Measurements from ENCODE around the gene APCDD1.

APCDD1 gene

GRCh38 chr18:10408131-10408530 lies 46.3 kb upstream of the APCDD1 start:
- H3K79me2 ChIP-seq (ENCODE audit: low read length): no peaks in the 10 kb centered on the region
- TF ChIP-seq CTCF (IDR thresholded peaks at IDR 0.05; ENCODE audit: low read length) (no peak), EZH2 (optimal IDR thresholded peaks at IDR 0.05; ENCODE audit: low read depth, low read length) (no peak), EZH2phosphoT487 (IDR thresholded peaks at IDR 0.05; ENCODE audit: low read length) (no peak)
- H3K27ac ChIP-seq (ENCODE audit: low read length): no peak overlapping the region
- no peaks in the 10 kb centered on the region for H3K9me2 ChIP-seq (replicated peaks; ENCODE audit: insufficient read depth, low read length)
- H3F3A ChIP-seq (ENCODE audit: insufficient read depth, low read length): no peaks in the 10 kb centered on the region
- H2AFZ ChIP-seq (ENCODE audit: low read length): no peak overlapping the region
- no peaks in the 10 kb centered on the region for H3K27me3 ChIP-seq (replicated peaks; ENCODE audit: insufficient read depth, low read length)
- no peaks in the 10 kb centered on the region for H3K4me1 ChIP-seq (ENCODE audit: low read length)
- no peak overlapping the region for H3K4me3 ChIP-seq (ENCODE audit: low read length)
- H3K9ac ChIP-seq (ENCODE audit: low read length): no peak overlapping the region
- H3K9me3 ChIP-seq (replicated peaks; ENCODE audit: insufficient read depth, low read length): no peaks in the 10 kb centered on the region
- H3K36me3 ChIP-seq (replicated peaks; ENCODE audit: insufficient read depth, low read length): no peaks in the 10 kb centered on the region
- no peak for DNase-seq
- no peak overlapping the region for H3K4me2 ChIP-seq (ENCODE audit: low read depth, low read length)
- H4K20me1 ChIP-seq (ENCODE audit: insufficient read depth, low read length): no peaks in the 10 kb centered on the region

GRCh38 chr18:10409041-10409440 lies 45.4 kb upstream of the APCDD1 start:
- H3K9ac ChIP-seq (ENCODE audit: low read length): no peak overlapping the region
- H2AFZ ChIP-seq (ENCODE audit: low read length): no peak overlapping the region
- H3K4me2 ChIP-seq (ENCODE audit: low read depth, low read length): no peak overlapping the region
- no peak for DNase-seq
- TF ChIP-seq EZH2 (optimal IDR thresholded peaks at IDR 0.05; ENCODE audit: low read depth, low read length) (no peak), CTCF (IDR thresholded peaks at IDR 0.05; ENCODE audit: low read length) (no peak), EZH2phosphoT487 (IDR thresholded peaks at IDR 0.05; ENCODE audit: low read length) (no peak)
- no peak overlapping the region for H3K4me3 ChIP-seq (ENCODE audit: low read length)
- no peaks in the 10 kb centered on the region for H3K9me3 ChIP-seq (replicated peaks; ENCODE audit: insufficient read depth, low read length)
- no peaks in the 10 kb centered on the region for H4K20me1 ChIP-seq (ENCODE audit: insufficient read depth, low read length)
- no peaks in the 10 kb centered on the region for H3K4me1 ChIP-seq (ENCODE audit: low read length)
- no peaks in the 10 kb centered on the region for H3K9me2 ChIP-seq (replicated peaks; ENCODE audit: insufficient read depth, low read length)
- no peaks in the 10 kb centered on the region for H3K36me3 ChIP-seq (replicated peaks; ENCODE audit: insufficient read depth, low read length)
- H3F3A ChIP-seq (ENCODE audit: insufficient read depth, low read length): no peaks in the 10 kb centered on the region
- no peaks in the 10 kb centered on the region for H3K27me3 ChIP-seq (replicated peaks; ENCODE audit: insufficient read depth, low read length)
- no peak overlapping the region for H3K27ac ChIP-seq (ENCODE audit: low read length)
- no peaks in the 10 kb centered on the region for H3K79me2 ChIP-seq (ENCODE audit: low read length)

- no peak overlapping the region for H2AFZ ChIP-seq (ENCODE audit: low read length)
- H3K27ac ChIP-seq (ENCODE audit: low read length): no peak overlapping the region
These were observed 43.7 kb upstream of the APCDD1 start for GRCh38 chr18:10410472-10411308.

More at GRCh38 chr18:10410472-10411308, 43.7 kb upstream of the APCDD1 start:
- Histone ChIP-seq H3K36me3 (replicated peaks; ENCODE audit: insufficient read depth, low read length) (no peaks in the 10 kb centered on the region), H3K9me3 (replicated peaks; ENCODE audit: insufficient read depth, low read length) (no peaks in the 10 kb centered on the region), H4K20me1 (ENCODE audit: insufficient read depth, low read length) (no peaks in the 10 kb centered on the region), H3K79me2 (ENCODE audit: low read length) (no peaks in the 10 kb centered on the region), H3K4me2 (ENCODE audit: low read depth, low read length) (no peak overlapping the region), H3K4me1 (ENCODE audit: low read length) (no peaks in the 10 kb centered on the region), H3K9me2 (replicated peaks; ENCODE audit: insufficient read depth, low read length) (no peaks in the 10 kb centered on the region), H3K4me3 (ENCODE audit: low read length) (no peak overlapping the region), H3K27me3 (replicated peaks; ENCODE audit: insufficient read depth, low read length) (no peaks in the 10 kb centered on the region), H3K9ac (ENCODE audit: low read length) (no peak overlapping the region), H3F3A (ENCODE audit: insufficient read depth, low read length) (no peaks in the 10 kb centered on the region)
- TF ChIP-seq EZH2phosphoT487 (IDR thresholded peaks at IDR 0.05; ENCODE audit: low read length) (no peak), CTCF (IDR thresholded peaks at IDR 0.05; ENCODE audit: low read length) (no peak), EZH2 (optimal IDR thresholded peaks at IDR 0.05; ENCODE audit: low read depth, low read length) (no peak)
- DNase-seq: no peak
